ENCODE data around the gene ASNSD1. TPM values are rescaled to one million over a fixed set of nuclear protein-coding genes. Genes with fewer than 3 reads are reported as not detected.

ASNSD1 gene
- total RNA-seq, 1 donor from 2014 or later, result 39.5 TPM

GRCh38 chr2:189628817-189629530 is 32.3 kb upstream of the ASNSD1 start:
- no peak for DNase-seq (ENCODE audit: low spot score)
- peak; percentile 32 for TF ChIP-seq CTCF (IDR thresholded peaks at IDR 0.05)
- Mint-ChIP-seq H3K36me3 (ENCODE audit: low read depth) (no peaks in the 10 kb centered on the region), H3K4me3 (ENCODE audit: unreplicated experiment) (no peak overlapping the region), H3K27me3 (ENCODE audit: low read depth) (no peaks in the 10 kb centered on the region), H3K9me3 (ENCODE audit: low read depth) (no peaks in the 10 kb centered on the region), H3K27ac (ENCODE audit: unreplicated experiment) (no peak overlapping the region), H3K4me1 (ENCODE audit: low read depth) (peaks cover 36% of the 10 kb centered on the region)

- no peak for DNase-seq (ENCODE audit: low spot score)
- Mint-ChIP-seq H3K4me1 (ENCODE audit: low read depth) (peaks cover 44% of the 10 kb centered on the region), H3K27me3 (ENCODE audit: low read depth) (no peaks in the 10 kb centered on the region), H3K4me3 (ENCODE audit: unreplicated experiment) (no peak overlapping the region), H3K36me3 (ENCODE audit: low read depth) (no peaks in the 10 kb centered on the region), H3K9me3 (ENCODE audit: low read depth) (no peaks in the 10 kb centered on the region), H3K27ac (ENCODE audit: unreplicated experiment) (peak overlapping the region; percentile 81)
- TF ChIP-seq CTCF (IDR thresholded peaks at IDR 0.05), result no peak
Observed at GRCh38 chr2:189629531-189630453, 31.5 kb upstream of the ASNSD1 start.

GRCh38 chr2:189631849-189632248 is 29.4 kb upstream of the ASNSD1 start:
- H3K27ac Mint-ChIP-seq (ENCODE audit: unreplicated experiment), result peak overlapping the region; percentile 32
- H3K36me3 Mint-ChIP-seq (ENCODE audit: low read depth), result no peaks in the 10 kb centered on the region
- peaks cover 42% of the 10 kb centered on the region for H3K4me1 Mint-ChIP-seq (ENCODE audit: low read depth)
- DNase-seq (ENCODE audit: low spot score), result no peak
- no peak overlapping the region for H3K4me3 Mint-ChIP-seq (ENCODE audit: unreplicated experiment)
- TF ChIP-seq CTCF (IDR thresholded peaks at IDR 0.05), result no peak
- no peaks in the 10 kb centered on the region for H3K27me3 Mint-ChIP-seq (ENCODE audit: low read depth)
- no peaks in the 10 kb centered on the region for H3K9me3 Mint-ChIP-seq (ENCODE audit: low read depth)

GRCh38 chr2:189633392-189633811 is 27.9 kb upstream of the ASNSD1 start:
- Mint-ChIP-seq H3K27me3 (ENCODE audit: low read depth) (no peaks in the 10 kb centered on the region), H3K9me3 (ENCODE audit: low read depth) (no peaks in the 10 kb centered on the region), H3K4me3 (ENCODE audit: unreplicated experiment) (no peak overlapping the region), H3K27ac (ENCODE audit: unreplicated experiment) (no peak overlapping the region), H3K4me1 (ENCODE audit: low read depth) (peaks cover 35% of the 10 kb centered on the region), H3K36me3 (ENCODE audit: low read depth) (no peaks in the 10 kb centered on the region)
- TF ChIP-seq CTCF (IDR thresholded peaks at IDR 0.05), result peak; percentile 68
- no peak for DNase-seq (ENCODE audit: low spot score)

GRCh38 chr2:189635353-189635752 is 25.9 kb upstream of the ASNSD1 start:
- H3K27ac Mint-ChIP-seq (ENCODE audit: unreplicated experiment), result no peak overlapping the region
- H3K4me1 Mint-ChIP-seq (ENCODE audit: low read depth), result peaks cover 15% of the 10 kb centered on the region
- no peaks in the 10 kb centered on the region for H3K27me3 Mint-ChIP-seq (ENCODE audit: low read depth)
- DNase-seq (ENCODE audit: low spot score), result no peak
- no peaks in the 10 kb centered on the region for H3K36me3 Mint-ChIP-seq (ENCODE audit: low read depth)
- no peaks in the 10 kb centered on the region for H3K9me3 Mint-ChIP-seq (ENCODE audit: low read depth)
- TF ChIP-seq CTCF (IDR thresholded peaks at IDR 0.05), result no peak
- no peak overlapping the region for H3K4me3 Mint-ChIP-seq (ENCODE audit: unreplicated experiment)

Data from chondrocyte (in vitro differentiated cells).